Measurements from ENCODE around the gene RPL12. TPM values are rescaled to one million over a fixed set of nuclear protein-coding genes. Genes with fewer than 3 reads are reported as not detected.

RPL12 gene
- total and polyA plus RNA-seq, 2 donors (not counting 1 experiment from before 2014, with no cell fraction given): 1,334 to 3,459 TPM

- CTCF ChIA-PET: interaction anchor here (0.7 kb wide), 1 partner anchor 384 kb away, joined by 3 read pairs; no protein-coding TSS in a partner anchor
Observed at GRCh38 chr9:127488946-127489345, 37.7 kb upstream of the RPL12 start.

GRCh38 chr9:127485995-127486394, 34.8 kb upstream of the RPL12 start:
- H3K27me3 Mint-ChIP-seq: no peaks in the 10 kb centered on the region
- Histone ChIP-seq H3K27me3 (replicated peaks in 1 of 4; ENCODE audit: control extremely low read depth in 1 of 4, control insufficient read depth in 3 of 4, insufficient read depth in 4 of 4, low read length in 3 of 4) (no peaks in the 10 kb centered on the region), H3K4me1 (ENCODE audit: control insufficient read depth in 2 of 2, insufficient read depth in 2 of 2, low read length in 2 of 2) (no peaks in the 10 kb centered on the region), H3K4me2 (replicated peaks; ENCODE audit: low read depth, low read length, poor library complexity, severe bottlenecking) (no peak overlapping the region), H3K36me3 (replicated peaks in 1 of 2; ENCODE audit: control extremely low read depth in 1 of 2, control insufficient read depth in 1 of 2, extremely low read depth in 1 of 2, insufficient read depth in 2 of 2, low read length in 1 of 2) (peaks cover 1 to 45% of the 10 kb centered on the region in 2 experiments), H3K27ac (ENCODE audit: low read length in 2 of 2) (no peak overlapping the region), H3K79me2 (ENCODE audit: control insufficient read depth, insufficient read depth, low read length) (no peaks in the 10 kb centered on the region), H3K4me3 (ENCODE audit: control extremely low read depth in 1 of 5, extremely low read depth in 1 of 5, insufficient read depth in 1 of 5, low read depth in 2 of 5, low read length in 4 of 5) (no peak overlapping the region), H3K9ac (ENCODE audit: low read length) (no peak overlapping the region), H2AFZ (ENCODE audit: insufficient read depth, low read depth, low read length, poor library complexity, severe bottlenecking) (no peak overlapping the region), H3K9me3 (ENCODE audit: control extremely low read depth in 1 of 3, control insufficient read depth in 2 of 3, insufficient read depth in 1 of 3, low read length in 2 of 3) (no peaks in the 10 kb centered on the region), H4K20me1 (ENCODE audit: control insufficient read depth, insufficient read depth, low read length, poor library complexity, severe bottlenecking) (no peaks in the 10 kb centered on the region)
- ChIA-PET CTCF (no interaction called here), POLR2A (no interaction called here)
- intact Hi-C loops (cut with micrococcal nuclease): no loop called here
- no peak overlapping the region for H3K4me3 Mint-ChIP-seq
- H3K4me1 Mint-ChIP-seq: no peaks in the 10 kb centered on the region
- ATAC-seq (ENCODE audit: low read depth) (no peak), DNase-seq (no peak)
- no peak overlapping the region for H3K27ac Mint-ChIP-seq
- TF ChIP-seq EZH2 (IDR thresholded peaks at IDR 0.05; ENCODE audit: borderline replicate concordance, insufficient read depth, low read depth, low read length, poor library complexity, severe bottlenecking): no peak
- no peak for TF ChIP-seq CTCF (IDR thresholded peaks at IDR 0.05)
- 98% methylated on average over 9 of the region's 11 CpGs for whole genome bisulfite sequencing (ENCODE audit: insufficient coverage)
- H3K9me3 Mint-ChIP-seq (ENCODE audit: insufficient read depth): no peaks in the 10 kb centered on the region

More at GRCh38 chr9:127488946-127489345, 37.7 kb upstream of the RPL12 start:
- peaks cover 1 to 63% of the 10 kb centered on the region in 2 experiments for H3K36me3 ChIP-seq (replicated peaks in 1 of 2; ENCODE audit: control extremely low read depth in 1 of 2, control insufficient read depth in 1 of 2, extremely low read depth in 1 of 2, insufficient read depth in 2 of 2, low read length in 1 of 2)
- no peak overlapping the region for H3K9ac ChIP-seq (ENCODE audit: low read length)
- H3K27me3 Mint-ChIP-seq: no peaks in the 10 kb centered on the region
- no peak for DNase-seq
- no peaks in the 10 kb centered on the region for H3K4me1 Mint-ChIP-seq
- WGBS (ENCODE audit: insufficient coverage): 97% methylated on average over 7 of the region's 8 CpGs
- H3K4me3 ChIP-seq (ENCODE audit: control extremely low read depth in 1 of 5, extremely low read depth in 1 of 5, insufficient read depth in 1 of 5, low read depth in 2 of 5, low read length in 4 of 5): no peak overlapping the region
- H3K9me3 ChIP-seq (ENCODE audit: control extremely low read depth in 1 of 3, control insufficient read depth in 2 of 3, insufficient read depth in 1 of 3, low read length in 2 of 3): no peaks in the 10 kb centered on the region
- H3K9me3 Mint-ChIP-seq (ENCODE audit: insufficient read depth): no peaks in the 10 kb centered on the region
- H3K27me3 ChIP-seq (replicated peaks in 1 of 4; ENCODE audit: control extremely low read depth in 1 of 4, control insufficient read depth in 3 of 4, insufficient read depth in 4 of 4, low read length in 3 of 4): no peaks in the 10 kb centered on the region
- H3K4me3 Mint-ChIP-seq: no peak overlapping the region
- TF ChIP-seq EZH2 (IDR thresholded peaks at IDR 0.05; ENCODE audit: borderline replicate concordance, insufficient read depth, low read depth, low read length, poor library complexity, severe bottlenecking): no peak
- no peak for TF ChIP-seq CTCF (IDR thresholded peaks at IDR 0.05)
- H3K79me2 ChIP-seq (ENCODE audit: control insufficient read depth, insufficient read depth, low read length): no peaks in the 10 kb centered on the region
- no peak overlapping the region for H2AFZ ChIP-seq (ENCODE audit: insufficient read depth, low read depth, low read length, poor library complexity, severe bottlenecking)
- intact Hi-C loops (cut with micrococcal nuclease): no loop called here
- H3K4me1 ChIP-seq (ENCODE audit: control insufficient read depth in 2 of 2, insufficient read depth in 2 of 2, low read length in 2 of 2): no peaks in the 10 kb centered on the region
- no peaks in the 10 kb centered on the region for H4K20me1 ChIP-seq (ENCODE audit: control insufficient read depth, insufficient read depth, low read length, poor library complexity, severe bottlenecking)
- POLR2A ChIA-PET: no interaction called here
- H3K27ac ChIP-seq (ENCODE audit: low read length in 2 of 2): no peak overlapping the region
- H3K4me2 ChIP-seq (replicated peaks; ENCODE audit: low read depth, low read length, poor library complexity, severe bottlenecking): no peak overlapping the region
- no peak for ATAC-seq (ENCODE audit: low read depth)
- H3K27ac Mint-ChIP-seq: no peak overlapping the region
